Activated B cell treated with CpG ODN at 0.5 μM for 24 hours (primary cell): ENCODE data around the gene INPPL1. TPM values are rescaled to one million over a fixed set of nuclear protein-coding genes. Genes with fewer than 3 reads are reported as not detected.

Source experiments
- ATAC-seq: fragments of 200-7000 bp; cut with Tn5 transposase; one replicate; pipeline ENCODE4 v1.10.0; 2021; ENCODE audit warnings: low read depth, mild to moderate bottlenecking, moderate library complexity
- CTCF ChIA-PET: fragments of 350-600 bp; sonication (Branson Sonifier 250); formaldehyde crosslinking; loops from one replicate; lab custom pipeline; 2021; ENCODE audit warnings: antibody characterized with exemption; lab: Charles Lee
- POLR2A ChIA-PET: fragments of 350-600 bp; sonication (Branson Sonifier 250); formaldehyde crosslinking; loops from one replicate; lab custom pipeline; 2021; ENCODE audit warnings: antibody characterized with exemption; lab: Charles Lee
- DNase-seq: peaks from one replicate; pipeline ENCODE4 v3.0.0; 2022
- H3K27ac Mint-ChIP-seq: one replicate; pipeline ENCODE4 v1.8.0; 2020; ENCODE audit warnings: mixed read lengths
- H3K27me3 Mint-ChIP-seq: one replicate; pipeline ENCODE4 v1.8.0; 2021; ENCODE audit warnings: mixed read lengths
- H3K36me3 Mint-ChIP-seq: one replicate; pipeline ENCODE4 v1.8.0; 2021; ENCODE audit warnings: low read depth, mixed read lengths
- H3K4me1 Mint-ChIP-seq: one replicate; pipeline ENCODE4 v1.8.0; 2021; ENCODE audit warnings: mixed read lengths
- H3K4me3 Mint-ChIP-seq: one replicate; pipeline ENCODE4 v1.8.0; 2020; ENCODE audit warnings: mild to moderate bottlenecking, mixed read lengths
- H3K9me3 Mint-ChIP-seq: one replicate; pipeline ENCODE4 v1.8.0; 2020; ENCODE audit warnings: mixed read lengths
- CTCF ChIP-seq: fragments of 200-600 bp; IDR thresholded peaks from one replicate; pipeline ENCODE4 v1.8.0; 2022; ENCODE audit warnings: antibody characterized with exemption, mild to moderate bottlenecking
- intact Hi-C: fragments of 100-400 bp; cut with micrococcal nuclease; formaldehyde crosslinking; loops from one replicate; pipeline ENCODE4 v1.15.1; 2024
- total RNA-seq: library from RNA; stranded (reverse); gene quantifications from 2 replicates; pipeline ENCODE4 v1.2.3, GENCODE V29; 2022

INPPL1 gene
- total RNA-seq, 1 donor from 2014 or later: 129 TPM

GRCh38 chr11:72208281-72208680 lies 16.3 kb upstream of the INPPL1 start:
- no peak overlapping the region for H3K4me3 Mint-ChIP-seq
- POLR2A ChIA-PET: interaction anchor here (0.6 kb wide), 1 partner anchor 21 kb away, joined by 3 read pairs; no protein-coding TSS in a partner anchor

GRCh38 chr11:72209101-72209500 lies 15.5 kb upstream of the INPPL1 start:
- Mint-ChIP-seq H3K27me3 (peaks cover 6% of the 10 kb centered on the region), H3K27ac (no peak overlapping the region), H3K9me3 (peaks cover 17% of the 10 kb centered on the region), H3K4me1 (peaks cover 6% of the 10 kb centered on the region), H3K36me3 (peaks cover 3% of the 10 kb centered on the region), H3K4me3 (no peak overlapping the region)
- CTCF ChIA-PET: no interaction called here
- intact Hi-C loops: no loop called here
- no peak for TF ChIP-seq CTCF
- POLR2A ChIA-PET: no interaction called here
- ATAC-seq: no peak
- no peak for DNase-seq

More at GRCh38 chr11:72208281-72208680, 16.3 kb upstream of the INPPL1 start:
- Mint-ChIP-seq H3K36me3 (peaks cover 3% of the 10 kb centered on the region), H3K4me1 (peaks cover 6% of the 10 kb centered on the region), H3K9me3 (peaks cover 17% of the 10 kb centered on the region), H3K27me3 (peaks cover 6% of the 10 kb centered on the region), H3K27ac (no peak overlapping the region)
- CTCF ChIA-PET: no interaction called here
- intact Hi-C loops: no loop called here
- DNase-seq: no peak
- ATAC-seq: no peak
- no peak for TF ChIP-seq CTCF

GRCh38 chr11:72216638-72217037 lies 7.9 kb upstream of the INPPL1 start, which contains the start of gene FOLR2:
Gene FOLR2, plus strand, starts transcription at chr11:72216794. Its CDS starts 1,791 bp downstream, at chr11:72218585.
- intact Hi-C loops: no loop called here

GRCh38 chr11:72217841-72218240 lies 6.7 kb upstream of the INPPL1 start:
- ATAC-seq: no peak
- no peaks in the 10 kb centered on the region for H3K36me3 Mint-ChIP-seq
- ChIA-PET POLR2A (no interaction called here), CTCF (no interaction called here)
- DNase-seq: no peak
- no peak overlapping the region for H3K4me3 Mint-ChIP-seq
- H3K9me3 Mint-ChIP-seq: no peaks in the 10 kb centered on the region
- no peak for TF ChIP-seq CTCF
- intact Hi-C loops: no loop called here
- peaks cover 49% of the 10 kb centered on the region for H3K4me1 Mint-ChIP-seq
- H3K27ac Mint-ChIP-seq: no peak overlapping the region
- H3K27me3 Mint-ChIP-seq: no peaks in the 10 kb centered on the region

More at GRCh38 chr11:72216638-72217037, 7.9 kb upstream of the INPPL1 start, which contains the start of gene FOLR2:
- CTCF ChIA-PET: interaction anchor here (0.8 kb wide), 1 partner anchor 33 kb away, joined by 3 read pairs; no protein-coding TSS in a partner anchor
- H3K9me3 Mint-ChIP-seq: no peaks in the 10 kb centered on the region
- H3K36me3 Mint-ChIP-seq: no peaks in the 10 kb centered on the region
- no peak for ATAC-seq
- no peak for DNase-seq
- H3K4me1 Mint-ChIP-seq: peaks cover 37% of the 10 kb centered on the region
- no peaks in the 10 kb centered on the region for H3K27me3 Mint-ChIP-seq
- TF ChIP-seq CTCF: no peak
- POLR2A ChIA-PET: no interaction called here
- H3K27ac Mint-ChIP-seq: no peak within 1 kb of the TSS
- H3K4me3 Mint-ChIP-seq: no peak within 1 kb of the TSS

- no peaks in the 10 kb centered on the region for H3K36me3 Mint-ChIP-seq
- intact Hi-C loops: no loop called here
Observed at GRCh38 chr11:72218251-72218745, 6.3 kb upstream of the INPPL1 start.

More at GRCh38 chr11:72218251-72218745, 6.3 kb upstream of the INPPL1 start:
- no peaks in the 10 kb centered on the region for H3K27me3 Mint-ChIP-seq
- DNase-seq: no peak
- H3K27ac Mint-ChIP-seq: no peak overlapping the region
- no peak for ATAC-seq
- no peak overlapping the region for H3K4me3 Mint-ChIP-seq
- ChIA-PET POLR2A (no interaction called here), CTCF (no interaction called here)
- H3K4me1 Mint-ChIP-seq: peaks cover 51% of the 10 kb centered on the region
- TF ChIP-seq CTCF: no peak
- no peaks in the 10 kb centered on the region for H3K9me3 Mint-ChIP-seq
